Measurements from ENCODE around the gene ASGR2.
"Not testable (repeated sequence)": the region's sequence is repeated elsewhere in the genome, so short reads cannot be mapped to it uniquely, and the experiment has no call there.

- peak; percentile 5 for TF ChIP-seq CTCF (IDR thresholded peaks at IDR 0.05)
- TF ChIP-seq EZH2phosphoT487, EZH2 (IDR thresholded peaks at IDR 0.05): not testable (repeated sequence)
Measured at GRCh38 chr17:7126386-7126785, 11.8 kb upstream of the ASGR2 start.

All from neural progenitor cell (in vitro differentiated cells).